Muscle layer of duodenum (tissue), 2 donors: ENCODE data around the gene YIPF6.

Experiments
- H3K27ac ChIP-seq: one replicate; pipeline ENCODE4 v1.7.0; 2013; ENCODE audit warnings: mild to moderate bottlenecking, low read length
- H3K27me3 ChIP-seq: one replicate; pipeline ENCODE4 v1.7.0; 2013; ENCODE audit warnings: low read depth, mild to moderate bottlenecking, control low read depth, low read length
- H3K36me3 ChIP-seq, 2 donors: one replicate each; pipeline ENCODE4 v1.7.0; 2013; ENCODE audit warnings: low read length in 2 of 2, control low read depth in 1 of 2, mild to moderate bottlenecking in 1 of 2; ENCODE audit not compliant: insufficient read depth in 2 of 2, control insufficient read depth in 1 of 2
- H3K4me1 ChIP-seq, 2 donors: one replicate each; pipeline ENCODE4 v1.7.0; 2013; ENCODE audit warnings: low read length in 2 of 2, mild to moderate bottlenecking in 2 of 2, control low read depth in 1 of 2, moderate library complexity in 1 of 2; ENCODE audit not compliant: insufficient read depth in 2 of 2, control insufficient read depth in 1 of 2
- H3K4me3 ChIP-seq, 2 donors: one replicate each; pipeline ENCODE4 v1.7.0; 2013; ENCODE audit warnings: low read length in 2 of 2, low read depth in 1 of 2, mild to moderate bottlenecking in 1 of 2
- H3K9me3 ChIP-seq, 2 donors: one replicate each; pipeline ENCODE4 v1.7.0; 2013; ENCODE audit warnings: low read length in 2 of 2, control low read depth in 1 of 2, mild to moderate bottlenecking in 1 of 2; ENCODE audit not compliant: control insufficient read depth in 1 of 2
- donor health status: healthy.

The YIPF6 gene

GRCh38 chrX:68568136-68568535, 69.3 kb downstream of the YIPF6 start:
- Histone ChIP-seq H3K36me3 (no peaks in the 10 kb centered on the region), H3K27me3 (no peaks in the 10 kb centered on the region), H3K4me1 (no peaks in the 10 kb centered on the region), H3K4me3 (no peak overlapping the region), H3K27ac (no peak overlapping the region), H3K9me3 (no peaks in the 10 kb centered on the region)

- H3K4me1 ChIP-seq: no peaks in the 10 kb centered on the region
Observed at GRCh38 chrX:68570598-68570997, 71.7 kb downstream of the YIPF6 start.

GRCh38 chrX:68571292-68571609, 72.4 kb downstream of the YIPF6 start:
- H3K9me3 ChIP-seq: no peaks in the 10 kb centered on the region
- H3K4me1 ChIP-seq: no peaks in the 10 kb centered on the region
- H3K27me3 ChIP-seq: no peaks in the 10 kb centered on the region
- no peak overlapping the region for H3K4me3 ChIP-seq
- H3K36me3 ChIP-seq: no peaks in the 10 kb centered on the region
- H3K27ac ChIP-seq: no peak overlapping the region

More at GRCh38 chrX:68570598-68570997, 71.7 kb downstream of the YIPF6 start:
- Histone ChIP-seq H3K27me3 (no peaks in the 10 kb centered on the region), H3K36me3 (no peaks in the 10 kb centered on the region), H3K27ac (no peak overlapping the region), H3K9me3 (no peaks in the 10 kb centered on the region), H3K4me3 (no peak overlapping the region)

- Histone ChIP-seq H3K4me3 (no peak overlapping the region), H3K9me3 (no peaks in the 10 kb centered on the region), H3K27me3 (no peaks in the 10 kb centered on the region), H3K36me3 (no peaks in the 10 kb centered on the region), H3K27ac (no peak overlapping the region), H3K4me1 (no peaks in the 10 kb centered on the region)
Observed at GRCh38 chrX:68571610-68572311, 72.9 kb downstream of the YIPF6 start.

- Histone ChIP-seq H3K36me3 (no peaks in the 10 kb centered on the region), H3K4me3 (no peak overlapping the region), H3K9me3 (no peaks in the 10 kb centered on the region), H3K4me1 (no peaks in the 10 kb centered on the region), H3K27me3 (no peaks in the 10 kb centered on the region), H3K27ac (no peak overlapping the region)
Observed at GRCh38 chrX:68574240-68574639, 75.4 kb downstream of the YIPF6 start.

GRCh38 chrX:68579810-68580209, 81.0 kb downstream of the YIPF6 start:
- no peaks in the 10 kb centered on the region for H3K4me1 ChIP-seq
- H3K27ac ChIP-seq: no peak overlapping the region
- H3K27me3 ChIP-seq: no peaks in the 10 kb centered on the region
- H3K4me3 ChIP-seq: no peak overlapping the region
- H3K9me3 ChIP-seq: no peaks in the 10 kb centered on the region
- no peaks in the 10 kb centered on the region for H3K36me3 ChIP-seq

GRCh38 chrX:68584221-68584620, 85.4 kb downstream of the YIPF6 start:
- H3K27me3 ChIP-seq: no peaks in the 10 kb centered on the region
- H3K36me3 ChIP-seq: no peaks in the 10 kb centered on the region
- no peaks in the 10 kb centered on the region for H3K9me3 ChIP-seq
- no peak overlapping the region for H3K4me3 ChIP-seq
- H3K27ac ChIP-seq: no peak overlapping the region
- H3K4me1 ChIP-seq: no peaks in the 10 kb centered on the region
